Activated naive CD4-positive, alpha-beta T cell treated with anti-CD3 and anti-CD28 coated beads, Interleukin-2, amount 50 U/mL, for 16 hours (primary cell): ENCODE measurements around the gene MAN2A2.
"Not testable (repeated sequence)": the region's sequence is repeated elsewhere in the genome, so short reads cannot be mapped to it uniquely, and the experiment has no call there.

Experiments
- DNase-seq: peaks from one replicate; pipeline ENCODE4 v3.0.0-alpha.2; 2020

Gene MAN2A2

DNA sequence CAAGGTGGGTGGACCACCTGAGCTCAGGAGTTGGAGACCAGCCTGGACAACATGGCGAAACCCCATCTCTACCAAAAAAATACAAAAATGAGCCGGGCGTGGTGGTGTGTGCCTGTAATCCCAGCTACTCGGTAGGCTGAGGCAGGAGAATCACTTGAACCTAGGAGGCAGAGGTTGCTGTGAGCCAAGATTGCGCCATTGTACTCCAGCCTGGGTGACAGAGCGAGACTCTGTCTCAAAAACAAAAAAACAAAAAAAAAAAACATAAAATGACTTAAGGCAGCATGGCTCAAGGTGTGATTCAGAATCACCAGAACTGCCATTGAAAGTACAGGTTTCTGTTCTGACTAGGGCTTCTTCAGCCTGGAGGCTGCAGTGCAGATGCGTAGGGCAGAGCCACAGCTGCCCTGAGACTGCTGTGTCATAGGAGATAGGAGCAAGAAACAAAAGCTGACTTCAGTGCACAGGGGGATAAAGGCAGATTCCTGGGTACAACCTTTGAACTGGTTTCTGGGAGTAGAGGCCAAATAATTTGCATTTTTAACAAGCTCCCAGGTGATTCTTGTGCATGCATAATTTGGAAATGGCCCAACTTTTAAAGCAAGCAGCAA, 19.7 kb downstream of the MAN2A2 start:
- not testable (repeated sequence) for DNase-seq

DNA sequence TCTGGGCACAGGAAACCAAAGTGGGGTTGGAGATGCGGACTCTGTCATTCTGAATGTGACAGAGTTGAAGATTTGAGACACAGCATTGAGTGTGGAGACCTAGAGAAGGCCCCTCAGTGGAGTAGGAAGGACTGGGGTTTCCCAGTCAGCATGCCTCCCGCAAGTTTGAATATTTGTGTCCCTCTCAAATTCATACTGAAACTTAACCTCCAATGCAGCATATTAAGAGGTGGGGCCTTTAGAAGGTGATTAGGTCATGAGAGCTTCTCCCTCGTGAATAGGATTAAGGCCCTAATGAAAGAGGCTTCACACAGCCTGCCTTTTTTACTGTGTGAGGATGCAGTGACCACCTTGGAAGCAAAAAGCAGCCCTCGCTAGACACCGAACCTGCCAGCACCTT, 21.3 kb downstream of the MAN2A2 start:
- no peak for DNase-seq

DNA sequence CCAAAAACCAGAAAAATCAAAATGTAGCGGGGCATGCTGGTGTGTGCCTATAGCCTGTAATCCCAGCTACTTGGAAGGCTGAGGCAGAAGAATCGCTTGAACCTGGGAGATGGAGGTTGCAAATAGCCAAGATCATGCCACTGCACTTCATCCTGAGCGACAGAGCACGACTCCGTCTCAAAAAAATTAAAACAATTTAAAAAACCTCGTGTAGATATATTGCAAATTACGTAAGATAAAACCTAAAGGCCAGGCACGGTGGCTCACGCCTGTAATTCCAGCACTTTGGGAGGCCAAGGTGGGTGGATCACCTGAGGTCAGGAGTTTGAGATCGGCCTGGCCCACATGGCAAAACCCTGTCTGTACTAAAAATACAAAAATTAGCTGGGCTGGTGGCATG, 23.7 kb downstream of the MAN2A2 start:
- DNase-seq: not testable (repeated sequence)

DNA sequence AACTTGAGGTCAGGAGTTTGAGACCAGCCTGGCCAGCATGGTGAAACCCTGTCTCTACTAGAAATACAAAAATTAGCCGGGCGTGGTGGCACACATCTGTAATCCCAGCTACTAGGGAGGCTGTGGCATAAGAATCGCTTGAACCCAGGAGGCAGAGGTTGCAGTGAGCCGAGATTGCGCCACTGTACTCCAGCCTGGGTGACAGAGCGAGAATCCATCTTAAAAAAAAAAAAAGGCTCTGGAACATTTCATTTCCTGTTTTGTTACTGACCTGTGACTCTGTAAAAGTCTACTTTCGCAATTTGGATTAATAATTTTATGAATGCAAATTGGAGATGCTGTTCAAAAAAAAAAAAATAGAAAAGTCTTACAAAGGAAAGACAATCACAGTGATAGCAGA, 25.0 kb downstream of the MAN2A2 start:
- DNase-seq: not testable (repeated sequence)

DNA sequence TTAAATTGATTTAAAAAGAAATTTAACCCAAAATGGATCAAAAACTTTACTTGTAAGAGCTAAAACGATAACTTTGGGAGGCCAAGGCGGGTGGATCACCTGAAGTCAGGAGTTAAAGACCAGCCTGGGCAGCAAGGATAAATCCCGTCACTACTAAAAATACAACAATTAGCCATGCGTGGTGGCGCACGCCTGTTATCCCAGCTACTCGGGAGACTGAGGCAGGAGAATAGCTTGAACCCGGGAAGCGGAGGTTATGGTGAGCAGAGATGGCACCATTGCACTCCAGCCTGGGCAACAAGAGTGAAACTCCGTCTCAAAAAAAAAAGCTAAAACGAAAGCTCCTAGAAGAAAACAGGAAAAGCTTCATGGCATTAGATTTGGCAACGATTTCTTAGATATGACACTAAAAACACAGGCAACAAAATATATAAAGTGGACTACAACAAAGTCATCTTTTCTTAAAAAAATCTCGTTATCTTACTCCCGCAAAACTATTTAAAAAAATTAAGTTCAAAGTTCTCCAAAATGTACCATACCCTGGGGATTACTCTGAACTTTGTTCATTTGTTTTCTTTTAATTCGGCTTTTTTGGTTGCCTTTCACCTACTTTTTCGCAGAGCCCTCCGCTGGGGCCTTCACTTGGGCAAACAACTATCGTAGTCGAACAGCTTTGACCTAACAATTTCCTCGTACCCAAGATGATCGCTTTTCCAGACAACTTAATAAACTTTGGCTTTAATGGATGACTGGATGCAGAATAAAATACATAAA, 26.3 kb downstream of the MAN2A2 start:
- no peak for DNase-seq

DNA sequence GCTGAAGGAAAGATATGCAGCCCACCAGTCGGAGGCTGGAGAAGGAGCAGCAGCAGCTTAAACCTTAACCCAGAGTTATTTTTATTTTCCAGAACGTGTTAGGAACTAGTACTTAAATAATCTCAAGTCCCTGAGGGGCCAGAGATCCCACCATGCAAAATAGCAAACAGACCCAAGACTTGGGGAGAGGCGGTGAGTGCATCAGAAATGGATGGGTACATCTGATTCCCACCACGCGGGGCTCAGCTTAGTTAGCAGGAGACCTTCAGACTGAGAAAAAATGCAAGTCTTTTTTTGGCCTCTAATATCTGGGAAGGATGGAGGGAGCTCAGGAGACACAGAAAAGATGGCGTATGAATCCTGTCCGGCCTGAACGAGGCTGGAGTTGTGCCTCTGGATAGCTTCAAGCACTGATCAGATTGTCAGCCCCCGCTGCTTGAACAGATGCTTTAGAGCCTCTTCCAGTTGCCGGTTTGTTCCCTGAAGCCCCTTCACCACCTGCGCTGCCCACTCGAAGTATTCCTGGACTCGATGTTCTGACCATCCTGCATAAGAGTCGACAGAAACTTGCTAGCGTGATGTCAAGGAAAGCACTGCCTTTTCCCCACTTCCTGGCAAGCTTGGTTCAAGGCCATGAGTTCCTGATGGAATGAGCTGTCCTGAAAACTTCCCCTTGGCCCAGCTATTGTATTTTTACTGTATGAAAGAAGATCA, 27.9 kb downstream of the MAN2A2 start:
- no peak for DNase-seq

DNA sequence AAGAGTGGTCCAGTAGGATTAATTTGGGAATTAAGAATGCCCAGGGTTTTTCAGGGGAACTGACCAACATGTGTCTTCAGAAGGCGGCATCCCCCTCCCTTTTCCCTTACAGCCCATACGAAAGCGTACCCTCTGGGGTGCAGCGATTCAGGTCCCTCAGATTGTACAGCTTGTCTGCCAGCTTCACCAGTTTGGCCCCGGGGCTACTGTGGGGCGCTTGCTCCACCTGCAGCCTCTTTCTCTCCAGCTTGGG, 28.4 kb downstream of the MAN2A2 start:
- no peak for DNase-seq

DNA sequence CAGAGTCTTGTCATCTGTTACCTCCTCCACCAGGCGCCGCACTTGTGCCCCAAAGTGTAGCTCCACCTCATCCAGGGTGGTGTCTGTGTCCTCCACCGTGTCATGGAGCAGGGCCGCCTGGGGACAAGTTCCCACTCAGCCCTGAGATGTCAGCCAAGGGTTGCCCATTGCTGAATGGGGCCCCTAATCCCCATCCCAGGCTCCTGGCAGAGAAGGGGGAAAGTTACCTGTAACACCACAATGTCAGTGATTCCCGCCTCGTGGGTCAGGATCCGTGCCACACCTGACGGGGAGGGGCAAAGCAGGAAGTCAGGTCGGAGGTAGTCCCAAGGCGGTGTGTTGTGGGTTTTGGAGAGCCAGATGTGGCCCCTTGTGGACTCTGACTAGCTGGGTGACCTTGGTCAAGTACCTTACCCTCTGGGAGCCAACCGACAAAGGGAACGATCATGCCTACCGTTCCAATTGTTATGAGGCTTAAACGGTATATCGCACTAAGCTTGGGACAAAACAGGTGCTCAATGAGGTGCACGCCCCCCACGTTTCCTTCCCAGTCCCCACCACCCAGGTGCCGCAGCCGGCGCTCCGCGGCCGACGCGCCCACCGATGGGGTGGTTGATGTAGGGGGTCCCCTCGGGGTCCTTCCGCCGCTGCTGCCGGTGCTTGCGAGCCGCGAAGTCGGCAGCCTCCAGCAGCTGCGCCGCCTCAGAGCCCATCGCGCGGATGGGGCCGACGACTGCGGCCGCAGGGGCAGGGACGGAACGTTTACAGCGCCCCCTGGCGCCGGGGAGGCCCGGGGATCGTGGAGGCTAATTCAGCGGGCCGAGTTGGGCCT, 28.9 kb downstream of the MAN2A2 start, which contains the start of gene HDDC3:
HDDC3 (minus strand) TSS at position 722 of the 832 bp plus-strand sequence; CDS start at position 713, 9 bp downstream.
- DNase-seq: peak; percentile 91

DNA sequence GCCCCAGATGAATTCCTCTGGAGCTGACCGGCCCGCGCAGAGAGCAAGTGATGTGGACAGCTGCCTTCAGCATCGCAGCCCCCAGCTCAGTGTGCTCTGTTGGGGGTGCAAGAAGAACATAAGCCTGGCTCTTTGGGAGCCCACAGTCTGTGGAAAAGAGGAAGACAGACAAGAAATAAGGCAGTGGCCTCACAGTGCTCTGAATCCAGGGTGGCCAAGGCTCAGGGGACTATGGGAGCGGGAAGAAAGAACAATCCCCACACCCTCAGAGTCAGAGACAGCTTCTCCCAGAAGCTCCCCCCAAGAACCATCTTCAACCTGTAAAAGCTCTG, 29.5 kb downstream of the MAN2A2 start:
- DNase-seq: no peak

DNA sequence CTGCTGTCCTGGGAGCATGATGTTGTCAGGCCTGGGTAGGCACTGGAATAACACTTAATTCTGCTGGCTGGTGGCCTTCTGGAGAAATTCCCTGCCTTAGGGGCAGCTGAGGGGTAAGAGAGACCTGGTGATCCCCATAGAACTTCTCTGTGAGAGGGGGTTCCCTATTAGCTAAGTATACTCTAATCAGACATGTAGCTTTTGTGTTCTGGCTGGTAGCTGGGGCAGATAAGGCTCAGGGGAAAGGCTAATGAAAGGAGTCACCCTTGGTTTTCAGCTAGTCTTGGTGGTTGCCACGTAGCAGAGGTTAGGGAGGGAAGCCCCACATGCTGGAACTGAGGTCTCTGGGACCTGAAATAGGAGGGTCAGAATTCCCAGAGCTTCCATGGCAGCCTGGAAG, 30.2 kb downstream of the MAN2A2 start:
- DNase-seq: no peak

DNA sequence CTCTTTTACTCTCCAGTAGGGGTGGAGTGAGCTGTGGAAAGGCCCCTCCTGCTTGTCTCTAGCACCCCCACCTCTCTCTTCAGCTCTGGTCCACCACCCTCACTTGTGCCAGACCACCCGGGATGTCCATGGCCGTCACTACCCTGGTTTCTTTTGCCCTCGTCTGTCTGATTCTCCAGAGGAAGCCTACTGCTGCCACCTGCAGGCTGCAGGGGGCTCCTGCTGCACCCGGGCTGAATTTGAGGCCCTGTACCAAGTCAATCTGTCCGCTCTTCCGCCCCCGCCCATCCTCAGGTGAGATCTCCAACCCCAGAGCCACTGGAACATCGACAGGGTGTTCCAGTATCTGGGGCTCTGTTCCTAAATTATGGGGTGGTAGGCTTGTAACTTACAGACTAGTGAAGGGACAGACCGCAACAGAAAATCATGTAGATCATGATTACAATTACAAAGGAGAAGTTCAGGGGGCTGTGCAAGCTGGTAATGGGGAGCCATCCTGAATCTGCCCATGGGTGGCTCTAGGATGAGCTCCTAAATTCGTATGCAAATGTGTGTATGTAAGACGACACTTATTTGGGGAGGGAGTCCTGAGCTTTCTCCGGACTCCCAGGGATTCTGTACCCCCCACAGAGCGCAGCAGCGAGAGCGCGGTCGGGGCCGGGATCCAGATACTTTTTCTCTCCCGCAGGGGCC, 31.3 kb downstream of the MAN2A2 start:
- DNase-seq: peak; percentile 89

DNA sequence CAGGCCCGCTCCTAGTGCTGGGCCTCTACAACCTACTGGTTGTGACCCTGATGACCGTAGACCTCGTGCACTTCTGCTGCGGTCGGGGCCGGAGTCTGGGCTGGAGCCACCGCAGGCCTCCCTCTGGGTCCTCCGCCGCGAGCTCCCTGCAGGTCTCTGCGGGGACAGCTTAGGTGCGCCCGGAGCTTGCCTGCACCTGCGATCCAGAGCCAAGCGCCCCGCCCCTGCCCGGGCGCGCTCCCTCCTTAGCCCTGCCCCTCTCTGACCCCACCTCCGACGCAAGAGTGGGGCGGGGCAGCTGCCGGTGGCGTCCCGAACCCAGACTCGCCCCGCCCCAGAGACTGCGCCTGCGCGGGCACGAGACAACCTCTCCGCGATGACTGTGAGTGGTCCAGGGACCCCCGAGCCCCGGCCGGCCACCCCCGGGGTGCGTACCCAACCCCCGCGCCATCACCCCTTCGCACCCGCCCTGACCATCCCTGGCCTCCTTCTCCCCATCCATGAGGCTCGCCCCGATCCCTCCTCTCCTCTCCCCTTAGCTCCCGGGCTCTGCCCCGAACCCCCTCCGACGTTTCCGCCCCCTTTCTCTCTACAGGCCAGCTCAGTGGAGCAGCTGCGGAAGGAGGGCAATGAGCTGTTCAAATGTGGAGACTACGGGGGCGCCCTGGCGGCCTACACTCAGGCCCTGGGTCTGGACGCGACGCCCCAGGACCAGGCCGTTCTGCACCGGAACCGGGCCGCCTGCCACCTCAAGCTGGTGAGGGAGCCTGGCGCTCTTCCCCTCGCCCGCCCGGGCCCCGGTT, 32.0 kb downstream of the MAN2A2 start, which contains the start of gene UNC45A:
UNC45A (plus strand) TSS at position 337 of the 803 bp plus-strand sequence; CDS start at position 377, 40 bp downstream.
- DNase-seq: peak; percentile 98

DNA sequence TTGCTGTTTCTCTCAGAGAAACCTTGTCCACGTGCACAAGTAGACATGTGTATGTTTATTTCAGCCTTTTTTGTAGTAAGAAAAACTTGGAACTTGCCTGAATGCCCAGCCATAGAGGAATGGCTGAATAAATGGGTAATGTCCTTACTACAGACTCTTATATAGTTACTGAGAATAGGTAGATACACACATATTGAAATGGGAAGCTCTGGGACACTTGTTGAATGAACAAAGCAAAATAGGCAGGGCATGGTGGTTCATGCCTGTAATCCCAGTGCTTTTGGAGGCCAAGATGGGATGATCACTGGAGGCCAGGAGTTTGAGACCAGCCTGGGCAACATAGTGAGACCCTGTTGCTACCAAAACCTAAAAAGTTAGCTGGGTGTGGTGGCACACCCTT, 33.7 kb downstream of the MAN2A2 start:
- DNase-seq: no peak

DNA sequence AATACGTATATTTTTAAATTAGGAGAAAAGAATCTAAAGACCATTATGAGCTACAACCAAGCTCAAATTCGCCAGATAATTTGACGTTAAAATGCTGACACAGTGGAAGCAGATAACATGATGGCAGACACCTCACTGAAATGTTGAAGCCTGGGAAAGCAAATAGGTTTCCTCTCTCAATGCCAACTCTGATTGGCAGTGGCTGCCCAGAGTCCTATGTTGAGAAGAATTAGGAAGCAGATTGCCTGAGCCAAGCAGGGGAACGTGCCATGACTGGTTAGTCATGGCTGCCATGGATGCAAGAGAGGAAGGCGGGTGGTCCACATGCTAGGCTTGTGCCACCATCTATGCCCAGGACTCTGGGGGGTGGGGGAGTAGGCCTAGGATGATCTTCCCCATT, 35.2 kb downstream of the MAN2A2 start:
- DNase-seq: no peak

DNA sequence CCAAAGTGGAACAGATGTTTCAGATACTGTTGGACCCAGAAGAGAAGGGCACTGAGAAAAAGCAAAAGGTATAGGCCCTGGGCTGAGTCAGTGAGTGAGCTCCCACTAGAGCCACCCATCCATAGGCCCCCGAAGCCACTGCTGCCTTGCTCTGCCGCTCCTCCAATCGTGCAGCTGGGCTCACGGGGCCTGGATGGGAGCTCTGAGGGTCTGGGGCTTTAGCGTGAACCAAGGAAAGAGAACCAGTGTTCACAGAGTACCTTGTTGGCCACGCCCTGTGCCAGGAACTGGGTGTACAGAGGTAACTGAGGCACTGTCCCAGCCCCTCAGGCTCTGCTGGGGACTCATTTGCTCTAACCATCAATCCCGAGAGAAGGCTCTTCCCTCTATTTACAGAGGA, 36.7 kb downstream of the MAN2A2 start:
- no peak for DNase-seq

DNA sequence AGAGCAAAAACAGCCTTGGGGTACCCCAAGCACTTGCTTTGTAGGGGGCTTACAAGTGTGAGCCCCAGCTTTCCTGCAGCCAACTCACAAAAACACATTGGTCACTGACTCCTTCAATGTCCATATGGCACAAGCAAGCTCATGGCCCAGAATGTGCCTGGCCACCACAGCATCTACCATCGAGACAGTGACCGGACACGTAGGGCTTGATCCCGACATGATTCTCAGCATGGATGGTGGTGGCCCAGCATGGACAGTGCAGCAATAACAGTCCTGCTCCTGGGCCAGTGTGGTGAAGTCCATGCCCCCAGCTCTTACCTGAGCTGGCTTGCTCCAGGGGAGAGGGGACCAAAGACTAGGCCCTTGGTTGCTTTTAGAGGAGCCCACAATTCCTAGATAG, 37.9 kb downstream of the MAN2A2 start:
- no peak for DNase-seq

DNA sequence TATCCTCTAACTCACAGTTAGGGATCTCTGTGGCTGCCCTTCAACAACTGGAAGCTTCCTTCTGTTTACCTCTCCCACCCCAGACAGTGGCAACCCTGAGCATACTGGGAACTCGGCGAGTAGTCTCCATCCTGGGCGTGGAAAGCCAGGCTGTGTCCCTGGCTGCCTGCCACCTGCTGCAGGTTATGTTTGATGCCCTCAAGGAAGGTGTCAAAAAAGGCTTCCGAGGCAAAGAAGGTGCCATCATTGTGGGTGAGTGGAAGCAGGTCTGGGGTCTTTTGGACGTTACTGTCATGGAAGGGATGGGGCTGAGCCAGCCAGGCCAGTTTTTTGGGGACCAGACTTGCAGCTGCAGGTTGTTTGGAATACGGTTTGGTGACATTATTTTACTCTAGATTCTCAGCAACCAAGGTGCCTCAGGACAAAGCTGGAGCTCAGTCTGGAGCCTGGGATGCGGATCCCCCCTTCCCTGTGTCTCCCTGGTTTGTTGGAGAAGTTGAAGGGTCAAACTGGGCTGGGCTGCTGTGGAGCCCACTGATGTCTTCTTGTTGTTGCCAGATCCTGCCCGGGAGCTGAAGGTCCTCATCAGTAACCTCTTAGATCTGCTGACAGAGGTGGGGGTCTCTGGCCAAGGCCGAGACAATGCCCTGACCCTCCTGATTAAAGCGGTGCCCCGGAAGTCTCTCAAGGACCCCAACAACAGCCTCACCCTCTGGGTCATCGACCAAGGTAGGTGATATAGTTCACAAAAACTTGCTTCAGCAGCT, 39.4 kb downstream of the MAN2A2 start:
- no peak for DNase-seq

DNA sequence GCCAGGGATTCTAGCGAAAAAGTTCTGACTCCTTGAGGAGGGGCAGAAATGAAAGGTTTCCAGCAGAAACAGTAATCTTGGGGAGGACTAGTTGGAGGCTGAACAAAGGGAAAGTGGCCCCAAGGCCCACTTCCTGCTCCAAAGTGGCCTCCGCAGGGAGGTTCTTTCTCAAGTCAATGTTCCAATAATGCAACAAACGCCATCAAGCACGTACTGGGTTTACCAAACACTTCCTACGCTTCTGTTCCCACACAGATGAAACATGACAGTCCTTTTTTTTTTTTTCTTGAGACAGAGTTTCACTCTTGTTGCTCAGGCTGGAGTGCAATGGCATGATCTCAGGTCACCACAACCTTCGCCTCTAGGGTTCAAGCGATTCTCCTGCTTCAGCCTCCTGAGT, 42.0 kb downstream of the MAN2A2 start:
- DNase-seq: no peak

DNA sequence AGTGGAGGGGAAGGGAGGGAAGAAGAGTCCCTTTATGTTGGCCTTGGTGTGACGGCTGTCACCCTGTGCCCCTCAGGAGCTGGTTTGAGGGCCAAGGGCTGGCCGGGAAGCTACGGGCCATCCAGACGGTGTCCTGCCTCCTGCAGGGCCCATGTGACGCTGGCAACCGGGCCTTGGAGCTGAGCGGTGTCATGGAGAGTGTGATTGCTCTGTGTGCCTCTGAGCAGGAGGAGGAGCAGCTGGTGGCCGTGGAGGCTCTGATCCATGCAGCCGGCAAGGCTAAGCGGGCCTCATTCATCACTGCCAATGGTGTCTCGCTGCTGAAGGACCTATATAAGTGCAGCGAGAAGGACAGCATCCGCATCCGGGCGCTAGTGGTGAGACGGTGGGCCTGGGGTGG, 43.4 kb downstream of the MAN2A2 start:
- no peak for DNase-seq

DNA sequence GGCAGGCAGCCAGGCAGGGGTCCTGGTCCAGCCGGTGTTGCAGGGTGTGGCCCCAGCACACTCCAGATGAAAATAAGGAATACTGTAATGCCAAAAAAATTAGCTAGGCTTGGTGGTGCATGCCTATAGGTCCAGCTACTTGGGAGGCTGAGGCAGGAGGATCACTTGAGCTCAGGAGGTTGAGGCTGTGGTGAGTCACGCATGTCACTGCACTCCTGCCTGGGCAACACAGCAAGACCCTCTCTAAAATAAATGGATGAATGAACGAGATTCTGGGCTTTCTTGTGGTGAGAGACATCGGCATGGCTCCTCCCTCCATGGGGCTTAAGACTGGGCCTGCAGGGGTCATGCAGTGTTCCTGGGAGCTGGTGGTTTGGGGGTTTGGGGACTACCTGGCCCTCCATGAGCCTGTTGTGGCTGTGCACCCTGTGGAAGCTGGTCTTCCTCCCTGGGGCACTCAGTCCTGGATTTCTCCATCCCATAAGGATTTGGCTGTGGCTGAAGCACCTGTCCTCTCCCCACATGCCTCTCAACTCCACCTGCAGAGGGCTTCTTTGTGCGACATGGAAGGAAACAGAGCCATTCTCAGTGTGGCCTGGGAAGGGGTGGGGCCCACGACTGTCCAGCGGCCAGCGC, 44.0 kb downstream of the MAN2A2 start:
- no peak for DNase-seq
